ENCODE data around the gene CHST2.

- no peak for TF ChIP-seq NR3C1 (CRISPR knock-in tag; conservative IDR thresholded peaks at IDR 0.05; ENCODE audit: low read depth)
- TF ChIP-seq CTCF (IDR thresholded peaks at IDR 0.05) = no peak
- no peak for TF ChIP-seq JUN (CRISPR knock-in tag; IDR thresholded peaks at IDR 0.05)
- TF ChIP-seq CBFB (CRISPR knock-in tag; IDR thresholded peaks at IDR 0.05; ENCODE audit: low read depth) = no peak
Measured at GRCh38 chr3:143084856-143085731, 34.5 kb upstream of the CHST2 start.

All from WTC11 (cell line).